NCI-H82 treated with DMSO at 0.1 percent for 48 hours (cell line): ENCODE results near the gene ZNF492.
"Not testable (repeated sequence)": the region's sequence is repeated elsewhere in the genome, so short reads cannot be mapped to it uniquely, and the experiment has no call there.

ENCODE experiments used
- DNase-seq: peaks from one replicate; lab custom pipeline; 2025; ENCODE audit not compliant: unreplicated experiment; lab: John Stamatoyannopoulos, UW

Gene ZNF492

DNA sequence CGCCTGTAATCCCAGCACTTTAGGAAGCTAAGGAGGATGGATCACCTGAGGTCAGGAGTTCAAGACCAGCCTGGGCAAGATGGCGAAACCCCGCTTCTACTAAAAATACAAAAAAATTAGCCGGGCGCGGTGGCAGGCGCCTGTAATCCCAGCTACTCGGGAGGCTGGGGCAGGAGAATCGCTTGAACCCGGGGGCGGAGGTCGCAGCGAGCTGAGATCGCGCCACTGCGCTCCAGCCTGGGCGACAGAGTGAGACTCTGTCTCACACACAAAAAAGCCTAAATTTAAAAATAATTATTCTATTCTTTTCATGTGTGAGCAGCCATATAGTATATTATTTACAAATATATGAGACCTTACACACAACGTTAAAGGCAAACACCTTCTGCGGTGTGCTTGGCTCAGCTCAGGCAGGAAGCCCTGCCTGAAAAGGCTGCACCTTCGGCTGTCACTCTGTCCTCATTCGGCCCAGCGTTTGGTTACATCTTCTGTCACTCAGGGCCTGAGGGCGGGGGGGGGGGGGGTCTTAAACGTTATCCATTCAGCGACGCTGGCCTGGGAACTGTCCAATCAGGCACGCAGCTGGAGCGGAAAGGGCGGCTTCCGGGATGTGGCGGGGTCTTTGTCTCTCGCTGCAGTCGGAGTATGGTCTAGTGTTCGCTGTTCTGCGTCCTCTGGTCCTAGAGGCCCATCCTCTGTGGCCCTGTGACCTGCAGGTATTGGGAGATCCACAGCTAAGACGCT is at the start of gene ZNF492:
ZNF492 (plus strand) TSS at position 619 of the 744 bp plus-strand sequence. CDS start 19,076 bp downstream, outside the sequence.
- not testable (repeated sequence) for DNase-seq

DNA sequence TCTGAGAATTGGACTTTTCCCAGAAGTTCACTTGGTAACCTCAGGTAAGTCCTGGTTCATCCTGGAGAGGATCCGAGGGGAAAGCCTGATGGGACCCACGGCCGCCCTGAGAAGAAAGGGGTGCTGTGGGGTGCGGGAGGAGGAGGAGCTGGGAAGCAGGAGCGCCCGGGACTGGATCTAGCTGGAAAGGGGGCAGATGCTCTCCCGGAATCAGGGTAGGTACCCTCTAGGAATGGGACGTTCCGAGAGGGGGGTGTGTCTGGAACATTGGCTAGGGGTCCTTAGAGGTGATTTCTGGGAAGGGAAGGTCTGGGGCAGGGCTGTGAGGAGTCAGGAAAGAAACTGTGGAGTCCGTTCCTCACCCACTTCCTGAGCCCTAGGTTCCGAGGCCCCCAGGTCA is 38.7 kb upstream of the ZNF492 start:
- no peak for DNase-seq

DNA sequence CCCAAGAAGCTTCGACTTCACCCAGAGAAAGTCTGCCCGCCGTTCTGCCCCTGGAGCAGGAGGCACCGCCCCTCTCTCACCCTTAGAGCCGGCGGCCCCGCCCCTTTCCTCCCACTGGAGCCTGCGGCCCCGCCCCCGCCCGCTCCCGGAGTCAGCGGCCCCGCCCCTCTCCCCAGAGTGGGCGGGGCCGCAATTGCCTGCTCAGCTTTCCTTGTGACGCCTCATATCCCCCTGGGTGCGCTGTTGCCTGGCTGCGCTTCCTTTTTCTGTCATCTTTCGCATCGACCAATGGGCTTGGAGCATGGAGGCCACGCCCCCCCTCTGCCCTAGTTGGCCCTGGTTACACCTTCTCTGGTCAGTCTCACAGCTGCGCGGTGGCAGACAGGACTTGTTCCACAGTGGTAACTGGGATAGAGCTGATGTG is 38.2 kb upstream of the ZNF492 start:
- DNase-seq = no peak

DNA sequence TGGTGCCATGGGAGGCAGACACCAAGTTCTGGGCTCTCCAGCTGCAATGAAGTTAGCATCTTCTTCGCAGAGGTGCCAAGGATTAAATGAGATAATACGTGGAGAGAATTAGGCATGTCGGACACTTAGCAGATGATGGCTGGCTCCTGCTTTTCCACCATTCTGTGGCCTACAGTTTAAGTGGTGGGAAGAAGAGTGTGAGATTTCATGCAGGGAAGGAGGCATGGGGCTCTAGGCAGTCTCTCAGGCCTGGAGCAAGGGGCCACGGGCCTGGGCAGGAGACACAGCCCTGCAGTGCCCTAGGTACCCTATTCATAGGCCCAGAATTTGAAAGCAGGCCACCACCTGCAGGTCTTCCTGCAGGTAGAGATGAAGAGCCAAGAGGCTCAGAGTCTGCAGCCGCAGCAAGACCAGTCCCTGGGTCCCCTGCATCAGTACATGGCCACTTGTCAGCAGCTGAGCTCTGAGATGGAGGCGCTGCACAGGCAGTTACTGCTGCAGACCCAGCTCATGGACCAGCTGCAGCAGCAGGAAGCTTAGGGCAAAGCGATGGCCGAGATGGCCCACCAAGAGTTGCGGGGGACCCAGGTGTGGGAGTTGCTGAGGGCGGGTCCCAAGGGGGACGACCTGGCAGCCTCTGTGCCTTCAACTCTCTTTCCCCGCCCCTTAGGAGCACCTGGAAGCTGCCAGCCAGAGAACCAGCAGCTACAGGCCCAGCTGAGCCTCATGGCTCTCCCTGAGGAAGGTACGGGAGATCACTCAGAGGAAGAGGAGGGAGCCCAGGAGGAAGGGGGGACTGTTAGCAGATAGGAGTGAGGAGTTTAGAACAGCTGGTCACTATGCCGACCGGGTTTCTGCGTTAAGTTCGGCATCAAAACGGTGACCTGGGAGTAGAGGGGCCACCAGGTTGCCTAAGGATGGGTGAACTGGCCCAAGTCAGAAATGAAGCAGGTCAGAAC is 33.2 kb upstream of the ZNF492 start:
- no peak for DNase-seq

DNA sequence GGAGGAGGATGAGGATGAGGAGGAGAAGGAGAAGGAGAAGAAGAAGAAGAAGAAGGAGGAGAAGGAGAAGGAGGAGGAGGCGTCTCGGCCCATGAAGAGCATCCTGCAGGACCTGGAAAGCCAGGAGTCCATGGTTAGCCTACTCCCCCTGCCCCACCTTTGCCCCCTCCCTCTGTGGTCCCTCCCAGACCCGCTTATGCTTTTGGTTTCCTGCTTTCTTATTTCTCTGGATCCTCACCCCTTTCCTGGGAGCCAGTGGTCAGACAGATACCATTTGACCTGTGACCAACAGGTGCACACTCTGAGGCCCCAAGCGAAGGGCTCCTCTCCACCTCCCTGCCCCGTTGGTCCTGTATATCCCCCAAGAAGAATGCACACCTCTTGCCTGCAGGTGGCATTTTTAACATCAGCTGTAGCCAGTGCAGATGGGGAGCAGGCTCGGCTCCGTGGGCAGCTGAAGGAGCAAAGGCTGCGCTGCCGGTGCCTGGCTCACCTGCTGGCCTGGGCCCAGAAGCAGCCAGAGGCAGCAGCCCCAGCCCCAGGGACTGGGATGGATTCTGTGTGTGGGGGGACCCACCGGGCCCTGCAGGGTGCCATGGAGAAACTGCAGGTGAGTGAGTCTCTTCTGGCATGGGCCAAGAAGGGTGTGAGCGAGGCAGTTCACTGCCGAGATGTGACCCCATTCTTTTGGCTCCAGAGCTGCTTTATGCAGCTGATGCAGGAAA is 32.1 kb upstream of the ZNF492 start:
- DNase-seq = no peak

DNA sequence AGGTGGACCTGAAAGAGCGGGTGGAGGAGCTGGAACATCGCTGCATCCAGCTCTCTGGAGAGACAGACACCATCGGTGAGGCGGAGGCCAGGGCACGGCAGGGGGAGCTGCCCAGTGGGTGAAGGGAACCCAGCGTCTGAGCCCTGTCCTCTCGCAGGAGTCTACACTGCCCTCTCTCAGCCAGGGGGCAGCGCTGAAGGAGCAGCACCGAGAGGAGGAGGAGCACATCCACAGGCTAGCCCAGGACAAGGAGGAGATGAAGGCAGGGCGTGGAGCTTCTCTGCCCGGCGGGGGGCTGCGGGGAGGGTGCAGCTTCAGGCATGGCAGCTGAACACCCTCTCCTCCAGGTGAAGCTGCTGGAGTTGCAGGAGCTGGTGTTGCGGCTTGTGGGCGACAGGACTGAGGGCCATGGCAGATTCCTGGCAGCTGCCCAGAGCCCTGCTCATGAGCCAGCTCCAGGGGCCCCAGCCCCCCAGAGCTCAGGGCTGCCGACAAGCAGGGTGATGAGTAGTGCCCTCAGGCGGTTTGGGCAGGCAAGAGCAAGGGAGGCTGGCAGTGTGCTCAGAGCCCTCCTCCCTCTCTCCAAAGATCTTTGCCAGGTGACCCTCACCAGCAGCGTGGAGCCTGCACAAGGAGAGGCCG is 31.4 kb upstream of the ZNF492 start:
- no peak for DNase-seq

DNA sequence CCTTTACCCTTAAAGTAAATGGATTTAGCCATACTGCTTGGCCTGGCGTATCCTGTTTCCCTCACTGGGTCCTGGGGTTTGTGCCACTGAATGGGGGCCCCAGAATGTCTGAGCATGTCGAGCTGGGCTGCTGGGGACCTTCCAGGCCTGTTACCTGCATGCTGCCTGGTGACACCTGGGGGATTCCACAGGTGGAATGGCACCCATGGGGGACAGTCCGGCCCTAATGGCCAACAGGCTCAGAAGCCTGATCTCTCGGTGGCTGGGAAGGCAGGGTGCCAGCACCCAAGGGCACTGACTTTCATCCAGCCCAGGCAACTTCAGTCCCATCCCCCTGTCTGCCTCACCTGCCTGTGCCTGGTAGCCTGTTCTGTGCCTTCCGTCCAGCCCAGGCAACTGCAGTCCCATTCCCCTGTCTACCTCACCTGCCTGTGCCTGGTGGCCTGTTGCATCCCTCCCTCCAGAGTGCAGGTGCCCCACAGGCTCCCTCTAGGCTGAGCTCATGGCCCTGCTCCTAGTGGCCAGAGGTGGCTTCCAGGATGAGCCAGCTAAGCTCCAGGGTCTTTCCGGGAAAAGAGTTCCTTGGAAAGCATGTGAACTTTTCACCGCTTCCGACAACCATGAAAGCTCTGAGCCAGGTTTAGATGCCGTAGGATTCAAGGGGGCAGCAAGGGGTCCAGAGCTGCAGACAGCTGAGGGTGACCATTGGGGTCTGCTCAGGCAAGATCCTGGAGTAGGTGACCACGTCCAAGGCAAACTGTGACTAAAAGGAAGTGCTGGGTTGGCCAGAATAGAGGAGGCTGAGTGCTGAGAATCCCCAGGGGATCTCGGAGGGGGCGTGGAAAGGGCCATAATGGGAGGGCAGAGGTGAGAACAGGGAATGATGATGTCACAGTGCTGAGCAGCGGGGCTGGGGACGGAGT is 30.3 kb upstream of the ZNF492 start:
- no peak for DNase-seq

DNA sequence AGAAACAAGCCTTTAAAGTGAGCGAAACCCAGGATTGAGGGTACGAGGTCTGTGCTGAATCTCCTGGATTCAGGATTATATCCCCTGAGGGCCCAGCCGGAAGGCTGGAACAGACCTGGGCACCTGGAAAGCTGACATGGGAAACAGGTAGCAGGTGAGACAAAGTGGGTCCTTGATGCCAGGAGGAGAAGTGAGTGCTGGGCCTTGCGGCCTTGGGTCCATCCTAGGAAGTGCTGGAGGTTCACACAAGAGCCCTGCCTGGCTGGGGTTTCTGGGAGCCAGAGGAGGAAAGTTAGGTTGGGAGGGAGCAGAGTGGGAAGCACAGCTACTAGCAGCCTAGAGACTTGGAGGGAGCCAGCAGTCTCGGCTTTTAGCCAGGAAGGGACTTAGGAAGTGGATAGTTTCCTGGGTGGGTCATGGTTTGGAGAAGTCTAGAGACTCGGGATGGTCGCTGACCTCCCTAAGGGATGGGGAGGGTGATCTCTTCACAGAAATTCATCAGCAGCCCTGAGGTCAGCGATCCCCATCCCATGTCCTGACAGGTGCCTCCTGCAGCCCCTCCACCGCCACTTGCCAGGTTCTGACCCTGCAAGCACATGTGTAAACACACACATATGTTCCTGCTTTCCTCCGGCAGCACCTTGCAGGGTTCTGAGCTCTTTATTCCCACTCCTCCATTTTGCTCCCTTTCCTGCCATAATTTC is 29.4 kb upstream of the ZNF492 start:
- no peak for DNase-seq

DNA sequence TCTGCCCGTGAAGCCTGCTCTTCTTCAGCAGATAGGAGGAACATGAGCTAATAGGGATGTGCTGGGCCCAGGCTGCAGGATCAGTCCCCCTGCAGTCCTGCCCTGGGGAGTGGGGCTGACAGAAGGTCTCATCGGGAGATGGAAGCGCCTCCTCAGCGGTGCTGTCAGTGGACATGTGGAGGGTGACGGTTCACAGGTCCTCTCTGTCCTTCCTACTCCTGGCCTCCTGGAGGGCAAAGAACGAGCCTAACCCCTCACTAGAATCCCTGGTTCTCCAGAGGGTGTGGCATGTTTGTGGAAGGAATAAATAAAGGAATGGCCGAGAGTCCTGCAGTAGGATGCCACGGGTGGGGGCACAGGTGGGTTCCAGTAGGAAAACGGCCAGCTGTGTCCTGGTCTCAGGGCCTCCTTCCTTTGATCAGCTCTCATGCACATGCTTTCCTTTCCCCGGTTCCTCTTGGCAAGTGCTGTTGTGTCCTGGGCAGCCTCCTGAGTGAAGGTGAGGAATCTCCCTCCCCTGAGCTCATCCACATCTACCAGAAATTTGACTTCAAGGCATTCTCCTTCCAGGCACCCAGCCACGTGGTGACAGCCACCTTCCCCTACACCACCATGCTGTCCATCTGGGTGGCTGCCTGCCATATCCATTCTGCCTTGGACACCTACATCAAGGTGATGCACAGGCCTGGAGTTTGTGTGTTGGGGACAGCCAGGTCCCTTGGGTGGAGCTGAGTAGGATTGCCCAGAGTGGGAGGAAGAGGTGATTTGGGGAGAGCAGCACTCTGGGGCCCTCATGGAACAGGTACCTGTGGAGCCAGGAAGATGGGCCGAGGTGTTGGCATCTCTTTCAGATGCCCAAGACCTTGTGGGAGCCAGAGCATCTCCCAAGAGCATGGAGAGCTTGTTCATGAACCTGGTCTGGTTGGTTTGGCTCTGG is 28.6 kb upstream of the ZNF492 start:
- DNase-seq = no peak

DNA sequence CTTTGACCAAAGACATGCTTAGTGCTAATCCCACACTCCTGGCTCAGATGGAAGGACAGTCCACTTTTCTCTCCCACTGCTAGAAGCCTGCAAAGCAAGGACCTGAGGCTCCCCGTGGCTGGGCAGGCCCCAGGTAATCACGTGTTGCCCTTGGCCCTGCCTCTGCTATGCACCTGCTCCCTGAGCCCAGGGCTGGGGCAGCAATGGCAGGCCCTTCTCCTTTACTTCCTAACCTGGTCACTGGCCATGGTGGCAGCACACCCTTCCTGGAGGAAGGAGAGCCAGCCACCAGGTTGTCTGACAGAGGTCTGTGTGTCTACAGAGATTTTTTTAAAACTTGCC is 27.9 kb upstream of the ZNF492 start:
- no peak for DNase-seq

DNA sequence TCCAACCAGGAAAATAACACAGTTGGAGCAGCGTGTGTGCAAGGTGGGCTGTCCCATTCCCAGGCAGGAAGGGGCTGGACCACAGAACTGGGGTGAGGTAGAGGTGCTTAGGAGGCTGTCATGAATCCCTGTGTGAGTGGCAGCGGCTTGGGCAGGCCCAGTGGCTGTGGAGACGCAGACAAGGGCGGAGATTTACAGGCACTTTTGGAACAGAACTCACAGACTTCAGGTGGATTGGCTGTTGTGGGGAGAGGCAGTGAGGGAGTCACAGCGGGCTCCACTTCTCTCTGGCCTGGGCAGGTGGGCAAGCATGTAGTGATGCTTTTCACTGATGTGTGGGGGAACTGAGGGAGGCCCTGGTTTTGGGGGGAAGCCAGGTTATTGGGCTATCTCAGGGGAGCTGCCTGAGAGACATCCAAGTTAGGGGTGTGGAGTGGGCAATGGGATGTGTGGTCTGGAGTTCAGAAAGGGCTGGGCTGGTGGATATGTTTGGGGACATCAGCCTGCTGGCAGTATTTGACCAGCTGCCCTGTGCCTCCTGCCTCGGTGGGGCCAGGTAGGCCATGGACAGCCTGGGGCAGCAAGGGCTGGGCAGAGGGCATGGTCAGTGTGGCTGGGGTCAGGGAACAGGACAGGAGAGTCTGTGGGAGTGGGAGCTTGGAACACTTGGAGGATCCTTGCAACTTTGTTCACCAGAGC is 27.0 kb upstream of the ZNF492 start:
- DNase-seq = no peak

DNA sequence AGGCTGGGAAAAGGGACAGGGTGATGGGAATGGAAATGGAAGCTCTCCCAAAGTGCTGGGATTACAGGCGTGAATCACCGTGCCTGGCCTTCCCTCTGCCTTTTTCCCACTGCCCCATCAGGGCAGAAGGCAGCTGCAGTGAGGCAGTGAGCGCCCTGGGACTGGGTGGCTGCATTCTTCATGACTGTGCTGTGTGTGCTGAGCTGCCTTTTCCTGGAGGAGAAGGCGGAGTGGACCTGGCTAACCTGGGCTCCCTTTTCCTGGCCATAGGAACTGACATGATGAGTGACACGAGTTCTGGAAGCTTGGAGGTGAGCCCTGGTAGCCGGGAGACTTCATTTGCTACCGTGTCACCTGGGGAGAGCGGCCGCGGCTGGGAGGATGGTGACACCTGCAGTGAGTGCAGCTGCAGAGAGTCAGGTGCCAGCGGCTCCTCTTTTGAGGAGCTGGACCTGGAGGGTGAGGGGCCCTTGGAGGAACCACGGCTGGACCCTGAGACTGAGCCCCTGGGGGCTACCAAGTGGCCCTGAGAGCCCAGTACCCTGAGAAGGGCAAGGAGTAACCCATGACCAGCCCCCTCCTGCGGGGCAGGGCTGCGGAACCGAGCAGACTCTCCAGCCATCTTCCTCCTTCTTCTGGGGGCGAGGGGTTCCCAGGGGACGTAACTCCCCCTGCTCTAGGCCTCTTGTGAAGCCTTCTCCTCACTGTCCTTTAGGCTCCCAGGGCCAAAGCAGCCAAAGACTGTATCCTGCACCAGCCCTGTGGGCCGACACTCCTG is 26.3 kb upstream of the ZNF492 start:
- no peak for DNase-seq

DNA sequence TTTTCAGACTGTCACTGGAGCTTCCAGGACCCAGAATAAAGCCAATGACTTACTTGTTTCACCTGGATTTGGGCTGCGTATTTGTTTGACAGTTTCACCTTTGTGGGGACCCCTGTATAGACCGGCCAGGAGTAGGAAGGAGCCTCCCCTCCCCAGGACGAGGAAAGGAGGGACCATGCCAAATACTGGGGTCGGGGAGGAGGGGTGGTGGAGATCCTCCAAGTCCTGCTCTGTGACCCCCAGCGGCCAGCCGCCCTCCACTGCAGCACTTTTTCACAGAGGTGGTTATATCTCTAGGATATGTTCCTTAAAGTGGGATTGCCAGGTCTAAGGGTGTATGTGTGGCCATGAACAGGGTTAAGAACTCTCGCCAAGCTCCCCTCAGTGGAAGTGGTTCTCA is 25.7 kb upstream of the ZNF492 start:
- no peak for DNase-seq

DNA sequence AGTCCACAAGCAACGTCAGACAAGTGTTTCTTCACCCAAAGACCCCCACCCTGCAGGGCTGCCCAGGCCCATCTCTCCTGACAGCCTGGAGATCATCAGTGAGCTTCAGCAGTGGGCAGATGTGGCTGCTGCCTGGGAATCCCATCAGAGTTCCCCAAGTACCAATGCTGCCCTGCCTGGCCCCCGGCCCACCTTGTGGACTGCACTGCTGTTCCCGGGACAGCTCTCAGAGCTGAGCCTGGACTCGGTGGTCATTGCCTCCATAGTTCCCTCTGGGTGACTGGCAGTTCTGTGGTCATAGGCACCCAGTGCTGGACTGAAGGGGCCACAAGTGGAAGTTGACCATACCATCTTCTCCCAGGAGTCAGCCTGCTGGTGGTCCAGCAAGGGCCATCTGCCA is 24.5 kb upstream of the ZNF492 start:
- no peak for DNase-seq

DNA sequence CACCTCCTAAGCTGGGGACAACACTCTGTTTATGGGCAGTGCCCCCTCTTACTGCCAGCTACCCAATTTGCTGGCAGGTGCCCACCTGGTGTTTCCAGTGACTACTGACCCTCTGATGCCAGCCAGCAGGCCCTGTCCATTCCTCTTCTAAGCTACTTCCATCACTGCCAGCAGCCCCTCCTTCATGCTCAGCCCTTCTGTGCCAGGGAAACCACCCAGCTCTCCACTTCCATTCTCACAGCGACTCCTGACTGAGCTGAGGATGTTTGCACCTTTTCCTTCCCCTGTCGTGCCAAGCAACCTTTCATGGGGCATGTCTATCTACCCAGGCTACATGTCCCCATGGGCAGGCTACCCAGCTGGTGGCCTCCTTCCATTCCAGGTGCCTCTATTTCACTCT is 24.0 kb upstream of the ZNF492 start:
- DNase-seq = no peak

DNA sequence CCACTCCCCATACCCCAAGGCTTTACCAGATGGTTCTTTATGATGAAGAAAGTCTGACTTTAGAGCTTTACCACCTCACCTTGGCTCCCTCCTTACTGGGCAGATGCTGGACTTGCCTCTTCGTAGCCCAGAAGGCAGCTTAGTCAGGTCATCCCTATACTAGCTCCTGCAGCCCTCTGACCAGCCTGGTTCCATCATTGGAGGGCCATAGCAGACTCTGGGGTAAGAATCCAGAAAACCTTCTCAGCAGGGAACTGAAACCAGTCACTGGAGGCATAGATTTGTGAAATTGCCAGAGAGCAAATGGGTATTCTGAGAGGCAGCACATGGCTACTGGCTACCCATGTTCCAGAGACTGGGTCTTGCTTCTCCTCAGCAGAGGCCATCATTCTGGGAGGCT is 21.8 kb upstream of the ZNF492 start:
- DNase-seq = no peak

DNA sequence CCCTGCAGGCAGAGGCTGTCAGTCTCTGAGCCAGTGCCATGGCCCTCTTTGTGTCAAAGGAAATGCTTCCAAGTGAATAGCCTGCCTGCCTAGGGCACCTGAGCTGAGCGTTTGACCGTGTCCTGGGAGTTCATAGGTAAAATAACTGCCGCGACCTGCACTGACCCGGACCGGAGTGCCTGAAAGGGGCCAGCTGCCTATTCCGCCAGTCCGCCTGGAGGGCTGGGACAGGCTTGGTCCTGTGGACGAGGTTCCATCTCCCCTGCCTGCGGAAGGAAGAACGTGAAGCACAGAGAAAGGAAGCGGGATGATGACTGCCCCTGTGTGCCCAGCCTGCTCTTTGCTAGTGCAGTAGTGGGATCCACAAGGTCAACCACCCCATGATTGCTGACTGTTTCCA is 17.5 kb upstream of the ZNF492 start:
- no peak for DNase-seq
